H9 (cell line): ENCODE data around the gene NEURL1. TPM values are rescaled to one million over a fixed set of nuclear protein-coding genes. Genes with fewer than 3 reads are reported as not detected.

Experiments
- DNase-seq: peaks from one replicate; pipeline ENCODE4 v3.0.0-alpha.2; 2017
- H2AFZ ChIP-seq: one replicate; pipeline ENCODE4 v1.6.1; 2013; ENCODE audit warnings: mild to moderate bottlenecking, low read length, control low read depth, moderate library complexity
- H2AK5ac ChIP-seq: 2 replicates; pipeline ENCODE4 v1.6.1; 2013; ENCODE audit warnings: low read length, control low read depth, mixed read lengths; ENCODE audit not compliant: insufficient read length
- H2BK120ac ChIP-seq: one replicate; pipeline ENCODE4 v1.6.1; 2013; ENCODE audit warnings: low read depth, mild to moderate bottlenecking, low read length, control low read depth, inconsistent platforms; ENCODE audit not compliant: poor library complexity, severe bottlenecking
- H2BK12ac ChIP-seq: 2 replicates; pipeline ENCODE4 v1.6.1; 2013; ENCODE audit warnings: low read length, control low read depth, mixed read lengths, low read depth; ENCODE audit not compliant: insufficient read length
- H2BK15ac ChIP-seq: 2 replicates; pipeline ENCODE4 v1.6.1; 2013; ENCODE audit warnings: low read depth, low read length, control low read depth
- H2BK20ac ChIP-seq: one replicate; pipeline ENCODE4 v1.6.1; 2013; ENCODE audit warnings: low read depth, mild to moderate bottlenecking, low read length, control low read depth, inconsistent platforms; ENCODE audit not compliant: poor library complexity, severe bottlenecking
- H2BK5ac ChIP-seq: 2 replicates; pipeline ENCODE4 v1.6.1; 2013; ENCODE audit warnings: low read length, control low read depth, mixed read lengths; ENCODE audit not compliant: insufficient read length
- H3K14ac ChIP-seq: 2 replicates; pipeline ENCODE4 v1.6.1; 2013; ENCODE audit warnings: low read length, control low read depth; ENCODE audit not compliant: insufficient read depth
- H3K18ac ChIP-seq: 2 replicates; pipeline ENCODE4 v1.6.1; 2013; ENCODE audit warnings: low read depth, mild to moderate bottlenecking, mixed read lengths, low read length, control low read depth; ENCODE audit not compliant: insufficient read length
- H3K23ac ChIP-seq: 2 replicates; pipeline ENCODE4 v1.6.1; 2013; ENCODE audit warnings: low read length, control low read depth, mixed read lengths, low read depth; ENCODE audit not compliant: insufficient read length
- H3K23me2 ChIP-seq: 2 replicates; pipeline ENCODE4 v1.6.1; 2013; ENCODE audit warnings: low read depth, mild to moderate bottlenecking, mixed read lengths, low read length, control low read depth; ENCODE audit not compliant: insufficient read length, poor library complexity, severe bottlenecking
- H3K27ac ChIP-seq: 2 replicates; pipeline ENCODE4 v1.5.1; 2013; ENCODE audit warnings: low read length, control low read depth, mixed read lengths, low read depth; ENCODE audit not compliant: insufficient read length
- H3K27me3 ChIP-seq: 2 replicates; pipeline ENCODE4 v1.6.1; 2013; ENCODE audit warnings: low read length, control low read depth, inconsistent platforms; ENCODE audit not compliant: insufficient read depth
- H3K4ac ChIP-seq: 2 replicates; pipeline ENCODE4 v1.6.1; 2013; ENCODE audit warnings: low read depth, mild to moderate bottlenecking, control low read depth, inconsistent platforms, low read length, moderate library complexity
- H3K4me1 ChIP-seq: 2 replicates; pipeline ENCODE4 v1.6.1; 2013; ENCODE audit warnings: low read length, control low read depth, inconsistent platforms; ENCODE audit not compliant: insufficient read depth
- H3K4me2 ChIP-seq: 2 replicates; pipeline ENCODE4 v1.6.1; 2013; ENCODE audit warnings: low read length, control low read depth, mixed read lengths; ENCODE audit not compliant: insufficient read length, insufficient read depth
- H3K56ac ChIP-seq: 2 replicates; pipeline ENCODE4 v1.6.1; 2013; ENCODE audit warnings: low read depth, mild to moderate bottlenecking, mixed read lengths, low read length, control low read depth; ENCODE audit not compliant: insufficient read length
- H3K79me1 ChIP-seq: 2 replicates; pipeline ENCODE4 v1.6.1; 2013; ENCODE audit warnings: low read depth, mild to moderate bottlenecking, moderate library complexity, low read length, control low read depth, inconsistent platforms; ENCODE audit not compliant: insufficient read depth, poor library complexity, severe bottlenecking
- H3K79me2 ChIP-seq: 2 replicates; pipeline ENCODE4 v1.6.1; 2013; ENCODE audit warnings: low read length, control low read depth, inconsistent platforms; ENCODE audit not compliant: insufficient read depth
- H3K9ac ChIP-seq: 2 replicates; pipeline ENCODE4 v1.6.1; 2013; ENCODE audit warnings: low read length, control low read depth, mixed read lengths; ENCODE audit not compliant: insufficient read length; ENCODE audit errors: extremely low read depth
- H3K9me3 ChIP-seq: one replicate; pipeline ENCODE4 v1.6.1; 2013; ENCODE audit warnings: low read depth, low read length, inconsistent platforms; ENCODE audit not compliant: control insufficient read depth
- H3T11ph ChIP-seq: one replicate; pipeline ENCODE4 v1.6.1; 2013; ENCODE audit warnings: mild to moderate bottlenecking, low read length, control low read depth, inconsistent platforms
- H4K20me1 ChIP-seq: one replicate; pipeline ENCODE4 v1.6.1; 2013; ENCODE audit not compliant: control insufficient read depth, insufficient read length, insufficient read depth
- H4K5ac ChIP-seq: 2 replicates; pipeline ENCODE4 v1.6.1; 2013; ENCODE audit warnings: low read depth, mild to moderate bottlenecking, mixed read lengths, low read length, control low read depth; ENCODE audit not compliant: insufficient read length
- H4K8ac ChIP-seq: replicated peaks from 2 replicates; pipeline ENCODE4 v1.6.1; 2013; ENCODE audit warnings: low read length, control low read depth, mixed read lengths, low read depth; ENCODE audit not compliant: insufficient read length
- H4K91ac ChIP-seq: 2 replicates; pipeline ENCODE4 v1.6.1; 2013; ENCODE audit warnings: low read depth, mild to moderate bottlenecking, moderate library complexity, mixed read lengths, low read length, control low read depth; ENCODE audit not compliant: insufficient read length
- H3K27ac Mint-ChIP-seq, 3 experiments: 2 replicates in 2 of 3; 3 replicates in 1 of 3; pipeline ENCODE4 v1.8.0; 2020 to 2021; ENCODE audit warnings: mixed read lengths in 3 of 3, mild to moderate bottlenecking in 1 of 3, moderate library complexity in 1 of 3
- H3K27me3 Mint-ChIP-seq: 2 replicates; pipeline ENCODE4 v1.8.0; 2021; ENCODE audit warnings: low read depth, mild to moderate bottlenecking, moderate library complexity, mixed read lengths
- H3K36me3 Mint-ChIP-seq, 3 experiments: 2 replicates in 2 of 3; 3 replicates in 1 of 3; pipeline ENCODE4 v1.8.0; 2020 to 2021; ENCODE audit warnings: low read depth in 3 of 3, mixed read lengths in 3 of 3; ENCODE audit not compliant: insufficient read depth in 1 of 3
- H3K4me1 Mint-ChIP-seq, 2 experiments: 2 replicates each; pipeline ENCODE4 v1.8.0; 2020; ENCODE audit warnings: mixed read lengths in 2 of 2
- H3K4me3 Mint-ChIP-seq, 2 experiments: 2 replicates in 1 of 2; 3 replicates in 1 of 2; pipeline ENCODE4 v1.8.0; 2020 to 2021; ENCODE audit warnings: mild to moderate bottlenecking in 2 of 2, mixed read lengths in 2 of 2, moderate library complexity in 1 of 2
- H3K9me3 Mint-ChIP-seq, 2 experiments: 2 replicates in 1 of 2; 3 replicates in 1 of 2; pipeline ENCODE4 v1.8.0; 2020; ENCODE audit warnings: mild to moderate bottlenecking in 2 of 2, mixed read lengths in 2 of 2, moderate library complexity in 1 of 2
- WGBS: extraction: QIAGEN DNeasy Blood & Tissue Kit; methylation state at CpG from one replicate; pipeline ENCODE4 v1.1.7; 2013; ENCODE audit warnings: missing lambda C conversion rate, low lambda C conversion rate, mixed read lengths; ENCODE audit not compliant: insufficient read length; ENCODE audit errors: extremely low coverage; 5-methylcytosine and 5-hydroxymethylcytosine counted together
- total RNA-seq: library from RNA; stranded (reverse); gene quantifications from 2 replicates; pipeline ENCODE4 v1.2.1, GENCODE V29; 2021
- TF ChIP-seq, protein P1 (sequence below): fragments of 200-600 bp; sonication (generic); conservative IDR thresholded peaks from 3 replicates; pipeline ENCODE4 v1.8.0; 2021; ENCODE audit warnings: antibody characterized with exemption, mild to moderate bottlenecking

NEURL1 gene
- total RNA-seq, 1 experiment from 2014 or later: 1.2 TPM

DNA sequence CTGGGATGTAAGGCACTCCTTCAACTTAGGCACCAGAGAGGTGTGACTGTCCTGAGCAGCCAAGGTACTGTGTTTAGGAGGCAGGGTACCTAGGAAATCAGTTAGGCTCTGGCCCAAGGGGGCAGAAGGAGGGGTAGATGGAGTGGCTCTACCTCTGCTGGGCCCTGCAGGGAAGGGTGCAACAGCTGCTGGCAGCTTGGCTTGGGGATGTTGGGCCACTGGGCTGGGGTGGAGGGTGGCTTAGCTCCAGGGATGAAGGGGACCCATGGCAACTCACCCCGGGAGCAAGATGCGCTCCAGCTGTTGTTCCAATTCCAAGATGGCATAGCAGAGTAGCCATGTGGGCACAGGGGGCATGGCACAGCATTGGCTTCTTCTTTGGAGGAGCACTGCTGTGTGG, 42.1 kb downstream of the NEURL1 start:
- no peak overlapping the region for H2BK15ac ChIP-seq
- H3K4me1 Mint-ChIP-seq: no peaks in the 10 kb centered on the region
- no peak overlapping the region for H3K27ac ChIP-seq
- no peak overlapping the region for H4K5ac ChIP-seq
- H3K4ac ChIP-seq: no peak overlapping the region
- no peak overlapping the region for H2AK5ac ChIP-seq
- no peaks in the 10 kb centered on the region for H3K4me1 ChIP-seq
- no peaks in the 10 kb centered on the region for H3K9me3 ChIP-seq
- no peak overlapping the region for H4K91ac ChIP-seq
- H2AFZ ChIP-seq: no peak overlapping the region
- no peak overlapping the region for H3K27ac Mint-ChIP-seq
- no peaks in the 10 kb centered on the region for H3K79me2 ChIP-seq
- no peak overlapping the region for H3K4me2 ChIP-seq
- no peak overlapping the region for H2BK12ac ChIP-seq
- no peaks in the 10 kb centered on the region for H3K23me2 ChIP-seq
- H4K20me1 ChIP-seq: no peaks in the 10 kb centered on the region
- H3K79me1 ChIP-seq: no peaks in the 10 kb centered on the region
- peaks cover 7% of the 10 kb centered on the region for H3K27me3 Mint-ChIP-seq
- no peak overlapping the region for H3K18ac ChIP-seq
- no peaks in the 10 kb centered on the region; the same call in 1 of the 2 replicates for H3K27me3 ChIP-seq
- H2BK120ac ChIP-seq: no peak overlapping the region
- H3K9me3 Mint-ChIP-seq: peaks cover 11% of the 10 kb centered on the region in 2 experiments
- no peak overlapping the region for H3K4me3 Mint-ChIP-seq
- TF ChIP-seq, protein P1, sequence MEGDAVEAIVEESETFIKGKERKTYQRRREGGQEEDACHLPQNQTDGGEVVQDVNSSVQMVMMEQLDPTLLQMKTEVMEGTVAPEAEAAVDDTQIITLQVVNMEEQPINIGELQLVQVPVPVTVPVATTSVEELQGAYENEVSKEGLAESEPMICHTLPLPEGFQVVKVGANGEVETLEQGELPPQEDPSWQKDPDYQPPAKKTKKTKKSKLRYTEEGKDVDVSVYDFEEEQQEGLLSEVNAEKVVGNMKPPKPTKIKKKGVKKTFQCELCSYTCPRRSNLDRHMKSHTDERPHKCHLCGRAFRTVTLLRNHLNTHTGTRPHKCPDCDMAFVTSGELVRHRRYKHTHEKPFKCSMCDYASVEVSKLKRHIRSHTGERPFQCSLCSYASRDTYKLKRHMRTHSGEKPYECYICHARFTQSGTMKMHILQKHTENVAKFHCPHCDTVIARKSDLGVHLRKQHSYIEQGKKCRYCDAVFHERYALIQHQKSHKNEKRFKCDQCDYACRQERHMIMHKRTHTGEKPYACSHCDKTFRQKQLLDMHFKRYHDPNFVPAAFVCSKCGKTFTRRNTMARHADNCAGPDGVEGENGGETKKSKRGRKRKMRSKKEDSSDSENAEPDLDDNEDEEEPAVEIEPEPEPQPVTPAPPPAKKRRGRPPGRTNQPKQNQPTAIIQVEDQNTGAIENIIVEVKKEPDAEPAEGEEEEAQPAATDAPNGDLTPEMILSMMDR: no peak
- H4K8ac ChIP-seq: no peak overlapping the region
- H3K23ac ChIP-seq: no peak overlapping the region
- H2BK5ac ChIP-seq: no peak overlapping the region
- peaks cover 0 to 6% (median 0%) of the 10 kb centered on the region in 3 experiments; a peak in 2 of 7 replicates for H3K36me3 Mint-ChIP-seq
- H3K9ac ChIP-seq: no peak overlapping the region
- no peak overlapping the region for H3K56ac ChIP-seq
- no peak overlapping the region for H3T11ph ChIP-seq
- H2BK20ac ChIP-seq: no peak overlapping the region
- no CpG with 5 or more reads among the region's 2 CpGs for WGBS
- no peak overlapping the region; the same call in 1 of the 2 replicates for H3K14ac ChIP-seq
- no peak for DNase-seq
